ENCODE data around the gene SIPA1L2. TPM values are rescaled to one million over a fixed set of nuclear protein-coding genes. Genes with fewer than 3 reads are reported as not detected.

Gene SIPA1L2
- polyA plus RNA-seq, 3 donors: 2.7 to 12.3 (median 8.3) TPM

DNA sequence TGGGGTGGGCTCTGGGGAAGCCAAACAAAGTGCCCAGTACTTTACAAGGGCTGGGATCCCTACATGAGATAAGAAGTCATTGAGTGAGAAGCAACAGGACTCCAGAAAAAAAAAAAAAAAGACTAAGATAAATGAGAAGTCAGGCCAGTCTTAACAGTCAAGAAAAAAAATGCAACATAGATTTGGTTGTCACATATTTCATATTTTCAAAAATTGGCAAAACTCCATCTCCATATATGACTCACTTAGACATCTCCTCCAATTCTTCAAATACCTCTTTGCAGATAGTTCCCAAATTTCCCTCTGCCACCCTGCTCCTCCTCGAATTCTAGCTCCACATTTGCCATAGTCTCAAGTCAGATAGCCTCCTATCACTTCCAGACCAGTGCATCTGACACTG lies 20.9 kb upstream of the SIPA1L2 start:
- H3K27ac ChIP-seq (ENCODE audit: low read depth, low read length): no peak overlapping the region
- 58 to 87% (median 71%) methylated on average over 1 of the region's 1 CpG for WGBS, 3 donors

DNA sequence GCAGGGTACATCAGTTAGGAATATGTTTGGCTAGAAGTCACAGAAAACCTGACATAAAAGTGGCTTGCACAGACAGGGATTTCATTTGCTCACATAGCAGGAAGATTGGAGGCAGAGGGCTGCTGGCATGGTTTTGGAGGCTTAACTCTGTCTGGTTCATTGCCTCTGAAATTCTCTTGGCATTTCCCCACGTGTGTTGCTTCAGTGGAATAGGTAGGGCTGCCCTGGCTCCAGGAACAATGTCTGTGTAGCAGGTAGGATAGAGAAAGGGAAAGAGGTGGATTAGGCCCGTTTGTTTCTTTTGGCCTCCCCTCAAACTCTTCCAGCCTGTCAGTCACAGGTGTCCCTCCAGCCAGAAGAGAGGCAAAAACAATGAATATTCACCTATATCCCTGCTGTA lies 20.5 kb upstream of the SIPA1L2 start:
- H3K27ac ChIP-seq (ENCODE audit: low read depth, low read length): no peak overlapping the region
- WGBS, 3 donors: 61 to 75% (median 62%) methylated on average over 2 of the region's 2 CpGs

DNA sequence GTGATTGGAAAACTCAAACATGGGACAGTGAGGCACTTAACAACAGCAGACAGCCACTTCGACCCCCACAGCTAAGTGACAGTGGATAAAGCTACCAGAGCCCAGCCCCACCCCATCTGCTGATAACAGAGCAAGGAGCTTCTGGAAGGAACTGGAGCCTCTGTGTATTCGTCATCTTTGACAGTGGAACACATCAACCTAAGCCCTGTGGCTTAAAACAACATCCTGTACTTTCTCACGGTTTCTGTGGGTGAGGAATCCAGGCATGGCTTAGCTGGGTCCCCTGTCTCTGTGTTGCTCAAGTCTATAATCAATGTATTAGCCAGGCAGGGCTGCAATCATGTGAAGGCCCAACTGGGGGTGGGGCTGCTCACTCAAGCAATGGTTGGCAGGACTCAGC lies 18.4 kb upstream of the SIPA1L2 start:
- WGBS, 3 donors: 47 to 71% (median 63%) methylated on average over 3 of the region's 3 CpGs
- no peak overlapping the region for H3K27ac ChIP-seq (ENCODE audit: low read depth, low read length)

DNA sequence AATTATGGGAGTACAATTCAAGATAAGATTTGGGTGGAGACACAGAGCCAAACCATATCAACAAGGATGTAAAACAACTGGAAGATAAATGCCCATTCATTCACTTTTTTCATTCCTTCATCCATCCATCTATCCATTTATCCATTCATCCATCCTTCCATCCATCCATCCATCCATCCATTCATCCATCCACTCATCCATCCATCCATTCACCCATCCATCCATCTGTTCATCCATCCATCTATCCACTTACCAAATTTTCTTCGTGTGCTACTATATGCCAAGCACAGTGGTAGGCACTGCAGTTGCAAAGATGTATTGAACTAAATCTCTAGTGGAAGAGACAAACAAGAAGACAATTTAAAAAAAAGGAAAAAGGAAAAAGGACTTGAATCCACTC lies 14.3 kb upstream of the SIPA1L2 start:
- H3K27ac ChIP-seq (ENCODE audit: low read depth, low read length): no peak overlapping the region
- WGBS, 3 donors: 95 to 100% (median 98%) methylated on average over 1 of the region's 1 CpG

DNA sequence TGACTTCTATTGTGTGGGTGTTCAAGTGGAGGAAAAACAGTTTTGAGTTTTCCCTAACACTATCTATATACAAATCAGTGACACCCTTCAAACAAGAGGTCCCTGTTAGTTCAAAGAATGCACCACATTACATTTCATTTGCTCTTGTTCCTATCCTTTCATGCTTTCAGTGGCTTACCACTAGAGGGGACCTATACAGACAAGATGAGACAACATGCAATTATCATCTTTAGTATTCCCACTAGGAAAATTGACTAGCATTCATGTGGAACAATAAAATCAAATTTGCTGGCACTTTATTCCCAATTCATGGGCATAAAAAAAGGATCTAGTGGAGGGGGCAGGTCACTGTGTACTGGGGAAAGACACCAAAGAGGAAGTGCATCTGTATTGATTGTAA lies 13.3 kb upstream of the SIPA1L2 start:
- no peak overlapping the region for H3K27ac ChIP-seq (ENCODE audit: low read depth, low read length)

DNA sequence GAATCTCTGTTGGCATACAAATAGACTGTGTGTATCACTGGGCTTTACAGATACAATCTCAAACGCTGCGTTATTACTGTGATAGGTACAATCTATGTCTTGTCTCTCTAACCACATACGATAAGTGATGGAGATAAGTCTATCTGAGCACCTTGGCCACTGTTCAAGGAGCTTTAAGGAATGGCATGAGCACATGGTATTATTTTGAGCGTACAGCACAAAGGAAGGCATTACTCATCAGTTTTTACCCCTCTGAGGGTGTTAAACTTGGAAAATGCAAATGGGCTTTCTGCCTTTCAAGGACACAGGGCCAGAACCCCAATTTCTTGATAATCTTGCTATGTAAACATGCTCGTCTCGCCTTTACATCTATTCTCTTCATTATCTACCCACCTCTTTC lies 11.6 kb upstream of the SIPA1L2 start:
- no peak overlapping the region for H3K27ac ChIP-seq (ENCODE audit: low read depth, low read length)
- WGBS, 3 donors: 76 to 87% (median 78%) methylated on average over 6 of the region's 6 CpGs

DNA sequence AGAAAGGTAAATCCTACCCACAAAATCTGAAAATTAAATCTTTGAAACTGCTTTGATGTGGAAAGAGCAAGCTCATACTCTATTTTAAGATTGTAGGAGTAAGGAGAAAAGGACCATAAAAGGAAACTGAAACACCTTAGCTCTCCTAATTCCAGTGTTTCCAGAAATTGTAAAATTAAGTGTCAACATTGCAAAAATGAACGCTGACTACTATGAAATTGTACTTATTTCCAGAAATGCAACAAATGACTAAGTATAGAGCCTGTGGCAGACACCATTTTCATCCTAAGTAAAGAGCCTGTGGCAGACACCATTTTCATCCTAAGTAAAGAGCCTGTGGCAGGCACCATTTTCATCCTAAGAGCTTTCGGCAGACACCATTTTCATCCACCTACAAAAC lies 6.9 kb upstream of the SIPA1L2 start:
- 80 to 88% (median 85%) methylated on average over 2 of the region's 2 CpGs for WGBS, 3 donors
- H3K27ac ChIP-seq (ENCODE audit: low read depth, low read length): no peak overlapping the region

DNA sequence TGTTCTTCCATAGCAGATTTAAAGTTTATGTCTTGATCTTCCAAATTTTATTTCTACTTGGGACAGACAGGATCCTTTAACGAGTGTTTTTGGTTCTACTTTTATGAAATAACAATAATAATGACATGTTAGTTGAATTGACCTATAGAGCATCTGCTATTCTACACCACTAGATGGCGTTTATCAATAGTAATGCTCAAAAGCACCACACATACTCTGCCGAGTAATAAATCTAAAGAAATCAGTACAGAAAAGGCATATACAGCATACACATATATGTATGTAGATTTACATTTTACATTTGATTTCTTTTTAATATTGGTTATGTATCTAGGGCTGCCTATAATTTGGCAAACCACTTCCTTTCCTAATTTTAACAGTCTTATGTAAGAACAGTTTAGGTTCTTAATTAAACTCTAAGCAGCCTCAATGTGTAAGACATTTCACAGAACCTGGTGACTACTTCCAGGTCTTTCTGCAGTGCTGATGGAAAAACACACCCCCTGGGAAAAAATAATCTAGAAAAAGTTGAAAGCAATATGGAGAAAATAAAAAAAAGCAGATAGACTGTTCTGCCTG lies 5.9 kb upstream of the SIPA1L2 start:
- WGBS, 3 donors: 0 to 2% (median 1%) methylated on average over 3 of the region's 3 CpGs
- no peak overlapping the region for H3K27ac ChIP-seq (ENCODE audit: low read depth, low read length)

DNA sequence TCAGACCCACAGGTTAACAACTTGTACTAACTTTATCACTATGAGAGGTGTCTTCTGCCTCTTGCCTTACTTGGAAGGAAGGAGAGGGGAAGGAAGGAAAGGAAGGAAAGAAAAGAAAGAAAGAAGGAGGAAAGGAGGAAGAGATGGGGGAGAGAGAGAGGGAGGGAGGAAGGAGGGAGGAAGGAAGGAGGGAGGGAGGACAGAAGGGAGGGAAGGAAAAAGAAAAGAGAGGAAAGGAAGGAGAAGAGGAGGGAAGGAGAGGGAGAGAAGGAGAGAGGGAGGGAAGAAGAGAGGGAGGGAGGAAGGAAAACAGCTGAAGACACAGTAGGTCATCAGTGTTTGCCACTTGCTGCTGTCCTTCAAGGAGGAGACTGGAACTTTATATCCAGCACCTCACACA lies 5.3 kb upstream of the SIPA1L2 start:
- H3K27ac ChIP-seq (ENCODE audit: low read depth, low read length): no peak overlapping the region

DNA sequence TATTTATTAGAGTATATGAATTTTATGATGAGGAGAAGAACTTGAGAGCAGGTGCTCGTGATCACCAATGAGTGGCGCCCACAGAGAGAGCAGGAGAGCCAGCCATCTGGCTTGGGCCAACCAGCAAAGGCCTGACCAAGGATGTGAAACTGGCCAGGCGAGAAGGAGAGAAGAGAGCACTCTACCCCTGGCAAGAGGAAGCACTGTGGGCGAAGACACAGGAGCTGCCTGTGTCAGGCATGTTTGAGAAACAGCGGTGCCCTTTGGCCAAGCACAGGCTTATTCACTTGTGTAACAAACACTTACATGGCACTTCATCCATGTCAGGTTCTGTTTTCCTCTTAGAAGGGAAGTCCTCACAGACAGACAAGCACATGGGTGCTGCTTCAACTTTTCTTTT lies 4.2 kb upstream of the SIPA1L2 start:
- 60 to 83% (median 64%) methylated on average over 5 of the region's 5 CpGs for WGBS, 3 donors
- no peak overlapping the region for H3K27ac ChIP-seq (ENCODE audit: low read depth, low read length)

DNA sequence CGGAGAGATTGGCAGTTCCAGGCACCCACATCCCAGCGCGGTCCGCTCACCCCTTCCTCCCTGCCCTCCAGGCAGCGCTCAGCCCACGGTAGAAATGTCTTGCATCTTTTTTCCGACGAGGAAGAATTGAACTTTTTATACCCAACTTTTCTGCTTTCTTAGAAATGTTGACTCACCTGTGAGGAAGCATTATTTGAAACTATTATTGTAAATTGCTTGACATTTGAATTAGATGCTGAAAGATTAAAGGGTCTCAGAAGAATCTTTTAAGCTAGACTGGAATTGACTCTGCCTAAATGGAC lies 912 bp upstream of the SIPA1L2 start:
- H3K27ac ChIP-seq (ENCODE audit: low read depth, low read length): no peak overlapping the region
- 0 to 2% (median 1%) methylated on average over 8 of the region's 8 CpGs for WGBS, 3 donors

DNA sequence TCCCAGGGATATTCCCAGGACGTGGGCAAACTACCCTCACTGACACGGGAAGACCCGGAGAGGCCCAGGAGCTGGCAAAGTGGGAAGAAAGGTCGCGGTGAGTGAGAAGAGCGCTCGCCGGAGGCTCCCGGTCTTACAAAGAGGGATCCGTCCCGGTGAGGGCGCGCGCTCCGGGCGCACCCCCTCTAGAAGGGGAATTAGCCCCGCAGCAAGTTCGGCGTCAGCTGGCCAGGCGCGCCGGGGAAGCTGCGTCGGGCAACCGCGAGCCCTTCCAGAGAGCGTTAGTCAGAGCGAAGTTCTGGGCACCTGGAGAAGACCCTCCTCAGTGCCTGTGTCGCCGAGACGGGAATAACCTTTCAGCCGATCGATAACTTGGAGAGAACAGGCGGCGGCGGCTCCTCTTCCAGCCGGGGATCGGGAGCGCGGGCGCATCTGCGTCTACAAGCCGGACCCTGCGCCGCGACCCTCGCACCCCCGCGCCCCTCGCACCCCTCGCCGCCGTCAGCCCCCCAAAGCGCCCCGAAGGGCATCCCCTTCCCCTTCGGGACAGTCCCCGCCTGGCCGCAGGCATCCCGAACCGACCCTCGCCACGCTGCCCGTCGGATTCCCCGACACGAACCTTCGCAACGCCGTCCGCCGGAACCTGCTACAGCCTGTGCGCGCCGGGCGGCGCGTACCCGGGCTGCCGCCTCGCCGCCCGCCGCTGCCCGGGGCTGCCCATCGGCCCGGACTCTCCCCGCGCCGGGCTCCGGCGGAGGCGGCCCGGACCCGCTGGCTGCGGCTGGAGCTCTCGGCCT lies 485 bp downstream of the SIPA1L2 start:
- H3K27ac ChIP-seq (ENCODE audit: low read depth, low read length): no peak overlapping the region
- 1 to 2% (median 1%) methylated on average over 60 to 96 of the region's 96 CpGs for WGBS, 3 donors

DNA sequence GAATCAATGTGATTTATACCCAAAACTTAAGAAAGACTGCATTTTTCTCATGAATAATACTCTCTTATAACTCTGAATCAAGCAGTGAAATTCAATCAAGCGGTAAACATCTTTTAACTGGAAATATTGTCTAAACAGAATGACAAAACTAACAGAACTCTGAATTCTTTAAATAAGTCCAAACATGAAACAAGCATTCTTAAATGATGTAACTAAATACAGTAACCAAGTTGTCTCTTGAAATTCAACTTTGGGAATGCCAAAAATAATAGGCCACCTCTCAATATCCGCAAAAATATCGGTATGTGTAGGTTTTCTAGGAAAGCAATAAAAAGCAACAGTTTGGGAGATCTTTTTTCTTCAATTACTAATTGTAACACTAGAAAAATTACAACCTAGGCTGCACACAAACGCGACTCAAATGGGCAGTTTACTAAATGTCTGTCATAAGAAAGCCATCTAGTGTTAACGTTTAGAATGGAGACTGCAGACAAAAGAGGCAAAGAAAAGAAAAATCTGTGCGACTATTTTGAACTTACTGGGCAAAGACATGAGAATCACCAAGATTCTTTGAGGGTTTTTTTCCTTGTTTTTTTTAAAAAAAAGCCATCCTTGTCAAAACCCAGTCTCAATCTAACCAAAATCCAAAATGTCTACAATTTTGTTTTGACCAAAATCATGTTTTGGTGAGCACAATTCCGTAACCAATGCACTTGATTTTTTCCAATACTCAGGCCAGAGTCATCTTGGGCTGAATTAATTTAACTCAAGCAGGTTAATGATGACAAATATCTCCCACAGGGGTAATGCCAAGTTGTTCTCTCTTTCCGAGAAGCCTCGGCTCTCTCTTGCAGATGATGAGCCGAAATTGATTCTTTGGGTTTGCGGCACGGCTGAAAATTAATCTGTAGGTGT lies 1.3 kb downstream of the SIPA1L2 start:
- no peak overlapping the region for H3K27ac ChIP-seq (ENCODE audit: low read depth, low read length)
- 14 to 23% (median 17%) methylated on average over 13 of the region's 13 CpGs for WGBS, 3 donors

DNA sequence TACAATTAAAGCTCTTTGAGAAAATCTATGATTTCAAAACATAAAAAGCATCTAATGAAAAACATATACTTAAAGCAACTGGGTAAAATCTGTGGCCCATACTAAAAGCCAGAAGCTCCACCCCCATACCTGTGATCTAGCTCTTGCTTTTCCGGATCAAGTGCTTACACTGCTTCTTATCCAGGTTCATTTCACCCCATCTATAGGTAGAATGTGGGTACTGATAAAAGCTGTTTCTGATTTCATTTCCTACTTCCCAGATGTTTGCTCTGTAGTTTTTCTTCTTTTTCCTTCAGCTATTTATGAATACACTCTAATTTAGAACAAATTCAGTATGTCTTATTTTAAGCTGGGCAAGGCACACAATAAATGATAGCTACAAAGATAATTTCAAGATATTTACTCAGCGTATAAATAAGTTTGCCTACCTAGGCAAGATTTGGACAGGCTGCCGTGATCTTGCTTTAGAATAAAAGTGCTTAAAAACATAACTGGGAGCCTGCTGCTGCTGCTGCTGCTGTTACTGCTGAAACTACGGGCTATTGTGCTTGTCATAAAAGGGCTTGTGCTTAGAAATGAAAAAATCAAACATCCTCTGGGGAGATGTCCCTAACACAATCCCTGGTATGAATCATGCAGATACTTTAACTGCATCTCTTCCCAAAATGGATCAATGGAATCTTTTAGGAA lies 2.1 kb downstream of the SIPA1L2 start:
- WGBS, 3 donors: 30 to 39% (median 32%) methylated on average over 4 of the region's 4 CpGs
- no peak overlapping the region for H3K27ac ChIP-seq (ENCODE audit: low read depth, low read length)

DNA sequence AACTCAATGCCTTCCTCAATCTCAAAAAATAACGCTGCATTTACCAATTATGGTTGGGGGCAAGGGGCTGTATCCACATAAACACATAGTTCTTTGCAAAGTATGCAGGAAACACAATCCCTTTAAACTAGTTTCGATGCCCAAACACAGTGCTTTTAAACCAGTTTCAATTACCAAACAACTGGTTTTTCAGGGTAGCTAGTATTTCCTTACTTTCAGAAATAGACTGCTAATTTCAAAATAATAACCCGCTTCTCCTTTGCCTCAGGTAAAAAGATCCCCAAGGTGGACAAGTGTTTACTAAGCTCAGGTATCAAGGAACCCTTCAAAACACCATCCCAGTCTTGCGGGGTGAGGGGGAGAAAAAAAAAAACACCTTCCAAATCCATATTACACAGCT lies 2.8 kb downstream of the SIPA1L2 start:
- 80 to 85% (median 83%) methylated on average over 4 of the region's 4 CpGs for WGBS, 3 donors
- no peak overlapping the region for H3K27ac ChIP-seq (ENCODE audit: low read depth, low read length)

DNA sequence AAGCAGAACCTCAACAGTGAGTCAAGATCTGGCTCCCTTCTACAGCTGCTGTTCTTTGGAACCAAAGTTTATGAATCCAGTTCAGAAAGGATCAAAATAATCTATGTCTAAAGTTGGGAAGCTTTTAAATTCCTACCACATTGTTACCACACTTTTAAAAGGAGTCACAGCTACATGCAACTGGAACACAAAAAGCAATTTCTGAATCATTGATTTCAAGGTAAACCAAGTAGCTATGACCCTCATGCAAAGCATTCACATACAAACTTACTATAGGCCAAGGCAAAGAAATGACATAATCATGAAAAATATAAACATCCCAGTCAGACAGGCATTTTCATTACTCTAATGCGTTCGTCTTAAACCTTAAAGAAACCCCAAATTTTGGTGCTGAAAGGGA lies 3.5 kb downstream of the SIPA1L2 start:
- H3K27ac ChIP-seq (ENCODE audit: low read depth, low read length): no peak overlapping the region
- WGBS, 3 donors: 80 to 90% (median 90%) methylated on average over 2 of the region's 2 CpGs

DNA sequence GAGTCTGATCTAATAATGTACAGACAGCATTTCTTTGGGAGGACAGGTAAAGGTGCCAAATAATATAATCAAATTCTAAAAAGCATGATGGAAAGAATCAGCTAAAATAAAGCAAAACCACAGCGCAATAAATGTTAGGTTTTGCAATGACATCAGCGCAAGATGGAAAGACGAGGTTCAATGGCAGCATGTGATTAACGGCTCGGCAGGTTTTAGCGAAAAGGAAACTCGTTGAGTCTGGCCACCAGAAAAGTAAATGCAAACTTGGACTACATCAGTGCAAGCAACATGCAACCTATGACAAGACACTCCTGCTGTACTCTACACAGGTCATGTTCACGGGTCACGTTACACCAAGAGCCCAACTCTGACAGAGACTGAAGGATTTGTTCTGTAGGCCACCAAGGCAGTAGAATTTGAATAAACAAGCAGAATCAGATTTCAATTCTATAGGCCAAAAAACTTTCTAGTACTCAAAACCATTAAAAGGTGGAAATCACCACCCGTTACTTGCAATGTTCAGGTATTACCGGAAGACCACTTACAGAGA lies 4.5 kb downstream of the SIPA1L2 start:
- WGBS, 3 donors: 93 to 98% (median 96%) methylated on average over 11 of the region's 11 CpGs
- no peak overlapping the region for H3K27ac ChIP-seq (ENCODE audit: low read depth, low read length)

DNA sequence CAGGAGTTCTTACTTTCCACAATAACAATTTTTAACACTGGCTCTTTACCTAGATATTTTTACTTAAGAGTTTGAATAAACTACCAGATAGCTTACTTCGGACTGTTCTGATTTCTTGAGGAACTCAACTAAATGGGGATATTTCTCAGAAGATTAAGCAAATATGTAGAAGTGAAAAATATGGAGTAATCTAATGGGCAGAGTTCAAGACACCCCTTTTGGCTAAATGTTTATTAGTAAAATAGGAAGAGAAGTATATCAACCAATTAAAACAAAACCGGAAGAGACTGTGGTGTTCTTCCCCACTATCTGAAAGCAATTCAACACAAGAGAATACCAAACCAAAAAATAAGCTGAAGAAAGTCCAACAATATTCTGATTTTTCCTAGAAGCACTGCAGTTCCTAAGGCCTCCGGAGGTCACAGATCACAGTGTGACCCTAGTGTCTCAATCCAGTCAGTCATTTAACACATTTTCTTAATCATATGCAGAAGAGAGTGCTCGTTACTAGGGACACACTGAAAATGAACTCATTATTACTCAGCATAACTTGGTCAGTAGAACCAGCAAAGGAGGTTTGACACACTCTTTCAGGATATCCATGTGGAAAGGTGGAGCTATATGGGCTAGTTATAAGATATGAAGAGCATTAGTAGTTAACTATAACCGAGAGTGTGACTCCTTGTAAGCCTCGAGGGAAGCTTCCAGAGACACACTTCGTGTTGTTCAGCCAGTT lies 5.2 kb downstream of the SIPA1L2 start:
- 58 to 78% (median 64%) methylated on average over 7 of the region's 7 CpGs for WGBS, 3 donors
- H3K27ac ChIP-seq (ENCODE audit: low read depth, low read length): no peak overlapping the region
